Vagina (tissue), 2 donors: Measurements from ENCODE around the gene GABRB2.

Experiments
- POLR2A ChIP-seq, 2 donors: fragments of 450-650 bp; IDR thresholded peaks; one replicate each; pipeline ENCODE4 v1.6.1; 2017; ENCODE audit warnings: antibody characterized with exemption in 2 of 2, mild to moderate bottlenecking in 2 of 2, moderate library complexity in 2 of 2
- TF ChIP-seq, protein P1 (sequence below), 3 experiments: fragments of 450-650 bp in 2 of 3; fragments of 200-600 bp in 1 of 3; sonication (generic) in 1 of 3; IDR thresholded peaks; one replicate each; pipeline ENCODE4 v1.5.1; 2017 to 2019; ENCODE audit warnings: antibody characterized with exemption in 3 of 3, mild to moderate bottlenecking in 2 of 3, moderate library complexity in 2 of 3

DNA sequence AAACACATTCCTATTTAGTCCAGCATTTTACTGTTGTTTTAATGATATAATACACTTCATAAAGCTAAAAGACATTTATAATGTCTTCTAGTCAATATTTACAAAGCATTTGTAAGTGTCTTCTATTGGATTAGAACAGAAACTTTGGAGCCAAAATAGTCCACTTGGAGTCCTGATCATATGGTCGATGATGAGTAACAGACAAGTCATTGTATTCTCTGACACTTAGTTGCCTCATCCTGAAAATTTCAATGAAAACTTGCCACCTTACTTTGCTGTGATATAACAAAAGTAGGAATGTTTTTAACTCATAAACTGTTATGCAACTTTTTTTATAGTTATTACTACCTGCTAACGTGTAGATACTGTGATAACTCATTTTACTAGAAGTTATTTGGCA is 132.5 kb downstream of the GABRB2 start:
- no peak for TF ChIP-seq POLR2A (IDR thresholded peaks at IDR 0.05)
- TF ChIP-seq, protein P1, sequence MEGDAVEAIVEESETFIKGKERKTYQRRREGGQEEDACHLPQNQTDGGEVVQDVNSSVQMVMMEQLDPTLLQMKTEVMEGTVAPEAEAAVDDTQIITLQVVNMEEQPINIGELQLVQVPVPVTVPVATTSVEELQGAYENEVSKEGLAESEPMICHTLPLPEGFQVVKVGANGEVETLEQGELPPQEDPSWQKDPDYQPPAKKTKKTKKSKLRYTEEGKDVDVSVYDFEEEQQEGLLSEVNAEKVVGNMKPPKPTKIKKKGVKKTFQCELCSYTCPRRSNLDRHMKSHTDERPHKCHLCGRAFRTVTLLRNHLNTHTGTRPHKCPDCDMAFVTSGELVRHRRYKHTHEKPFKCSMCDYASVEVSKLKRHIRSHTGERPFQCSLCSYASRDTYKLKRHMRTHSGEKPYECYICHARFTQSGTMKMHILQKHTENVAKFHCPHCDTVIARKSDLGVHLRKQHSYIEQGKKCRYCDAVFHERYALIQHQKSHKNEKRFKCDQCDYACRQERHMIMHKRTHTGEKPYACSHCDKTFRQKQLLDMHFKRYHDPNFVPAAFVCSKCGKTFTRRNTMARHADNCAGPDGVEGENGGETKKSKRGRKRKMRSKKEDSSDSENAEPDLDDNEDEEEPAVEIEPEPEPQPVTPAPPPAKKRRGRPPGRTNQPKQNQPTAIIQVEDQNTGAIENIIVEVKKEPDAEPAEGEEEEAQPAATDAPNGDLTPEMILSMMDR (IDR thresholded peaks at IDR 0.05): no peak
